Fibroblast of lung (primary cell): Measurements from ENCODE around the gene KHK.

Experiments used
- CTCF ChIP-seq, 2 donors: IDR thresholded peaks in 1 of 2; conservative IDR thresholded peaks in 1 of 2; 1 replicate in 1 of 2; 2 replicates in 1 of 2; pipeline ENCODE4 v1.5.1; 2011 to 2012; ENCODE audit warnings: low read length in 2 of 2, control low read depth in 1 of 2, inconsistent platforms in 1 of 2, low read depth in 1 of 2, mild to moderate bottlenecking in 1 of 2
- EZH2 ChIP-seq: IDR thresholded peaks from 2 replicates; pipeline ENCODE4 v1.5.1; 2012; ENCODE audit warnings: low read length, control low read depth, mild to moderate bottlenecking; ENCODE audit errors: missing control alignments

- TF ChIP-seq CTCF (conservative IDR thresholded peaks at IDR 0.05 in 1 of 2, IDR thresholded peaks at IDR 0.05 in 1 of 2; ENCODE audit: low read depth in 1 of 2, low read length in 2 of 2) (no peak), EZH2 (no peak)
These were observed 32.8 kb upstream of the KHK start for GRCh38 chr2:27053776-27054175.
